ENCODE results near the gene TRIM31.

- TF ChIP-seq CTCF (IDR thresholded peaks at IDR 0.05; ENCODE audit: low read depth, low read length, missing input control) (no peak), GABPA (IDR thresholded peaks at IDR 0.05 in 1 of 2, conservative IDR thresholded peaks at IDR 0.05 in 1 of 2) (no peak), REST (IDR thresholded peaks at IDR 0.05) (no peak), TAF1 (conservative IDR thresholded peaks at IDR 0.05) (no peak), SP1 (IDR thresholded peaks at IDR 0.05) (no peak), RAD21 (IDR thresholded peaks at IDR 0.05) (no peak), ZBTB33 (IDR thresholded peaks at IDR 0.05) (no peak), JUND (IDR thresholded peaks at IDR 0.05) (no peak), FOXA1 (IDR thresholded peaks at IDR 0.05) (no peak), YY1 (IDR thresholded peaks at IDR 0.05) (no peak), HNF4G (IDR thresholded peaks at IDR 0.05) (no peak)
Observed at GRCh38 chr6:30067460-30068139, 45.3 kb downstream of the TRIM31 start.
